ENCODE data around the gene MAP1LC3C. TPM values are rescaled to one million over a fixed set of nuclear protein-coding genes. Genes with fewer than 3 reads are reported as not detected.

The MAP1LC3C gene
- total and polyA plus RNA-seq, 9 donors = 0.67 to 6.1 (median 2.0) TPM

DNA sequence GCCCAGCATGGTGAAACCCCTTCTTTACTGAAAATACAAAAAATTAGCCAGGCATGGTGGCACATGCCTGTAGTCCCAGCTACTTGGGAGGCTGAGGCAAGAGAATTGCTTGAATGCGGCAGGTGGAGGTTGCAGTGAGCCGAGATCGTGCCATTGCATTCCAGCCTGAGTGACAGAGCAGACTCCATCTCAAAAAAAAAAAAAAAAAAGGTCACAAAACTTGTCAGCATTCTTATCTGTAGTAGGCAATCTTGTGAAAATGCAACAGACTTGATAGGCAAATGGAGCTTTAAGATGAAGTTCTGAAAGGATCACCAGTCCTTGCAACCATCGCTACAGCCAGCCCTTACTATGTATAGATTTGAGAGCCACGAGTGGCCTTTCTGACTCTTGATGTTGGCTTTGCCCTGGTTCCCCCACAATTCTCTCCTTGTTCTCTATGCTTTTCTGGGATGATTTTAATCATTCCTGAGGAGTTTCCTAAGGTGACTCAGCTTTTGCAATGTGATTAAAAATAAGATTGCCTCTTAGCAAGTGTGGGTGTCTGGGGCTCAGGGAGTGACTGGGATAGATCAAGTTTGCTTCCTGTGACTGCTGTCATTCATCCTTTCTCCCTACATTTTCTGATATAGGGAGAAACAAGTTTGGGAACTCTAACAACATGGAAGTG lies 7.1 kb upstream of the MAP1LC3C start:
- TF ChIP-seq, protein P1, sequence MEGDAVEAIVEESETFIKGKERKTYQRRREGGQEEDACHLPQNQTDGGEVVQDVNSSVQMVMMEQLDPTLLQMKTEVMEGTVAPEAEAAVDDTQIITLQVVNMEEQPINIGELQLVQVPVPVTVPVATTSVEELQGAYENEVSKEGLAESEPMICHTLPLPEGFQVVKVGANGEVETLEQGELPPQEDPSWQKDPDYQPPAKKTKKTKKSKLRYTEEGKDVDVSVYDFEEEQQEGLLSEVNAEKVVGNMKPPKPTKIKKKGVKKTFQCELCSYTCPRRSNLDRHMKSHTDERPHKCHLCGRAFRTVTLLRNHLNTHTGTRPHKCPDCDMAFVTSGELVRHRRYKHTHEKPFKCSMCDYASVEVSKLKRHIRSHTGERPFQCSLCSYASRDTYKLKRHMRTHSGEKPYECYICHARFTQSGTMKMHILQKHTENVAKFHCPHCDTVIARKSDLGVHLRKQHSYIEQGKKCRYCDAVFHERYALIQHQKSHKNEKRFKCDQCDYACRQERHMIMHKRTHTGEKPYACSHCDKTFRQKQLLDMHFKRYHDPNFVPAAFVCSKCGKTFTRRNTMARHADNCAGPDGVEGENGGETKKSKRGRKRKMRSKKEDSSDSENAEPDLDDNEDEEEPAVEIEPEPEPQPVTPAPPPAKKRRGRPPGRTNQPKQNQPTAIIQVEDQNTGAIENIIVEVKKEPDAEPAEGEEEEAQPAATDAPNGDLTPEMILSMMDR (IDR thresholded peaks at IDR 0.05) = no peak
- TF ChIP-seq EP300 (IDR thresholded peaks at IDR 0.05) (no peak), POLR2A (IDR thresholded peaks at IDR 0.05) (no peak)
- no peak for DNase-seq
- Histone ChIP-seq H3K27me3 (no peaks in the 10 kb centered on the region), H3K9me3 (no peaks in the 10 kb centered on the region), H3K27ac (no peak overlapping the region), H3K4me3 (no peak overlapping the region), H3K4me1 (ENCODE audit: insufficient read depth) (no peaks in the 10 kb centered on the region), H3K36me3 (no peaks in the 10 kb centered on the region)
- intact Hi-C loops (cut with DNase I) = loop anchor here in 1 of 4 donors (10.0 kb wide), 1 partner anchor 101 kb away; no protein-coding TSS in a partner anchor
- WGBS, 3 donors = 89 to 93% (median 90%) methylated on average over 5 of the region's 5 CpGs

DNA sequence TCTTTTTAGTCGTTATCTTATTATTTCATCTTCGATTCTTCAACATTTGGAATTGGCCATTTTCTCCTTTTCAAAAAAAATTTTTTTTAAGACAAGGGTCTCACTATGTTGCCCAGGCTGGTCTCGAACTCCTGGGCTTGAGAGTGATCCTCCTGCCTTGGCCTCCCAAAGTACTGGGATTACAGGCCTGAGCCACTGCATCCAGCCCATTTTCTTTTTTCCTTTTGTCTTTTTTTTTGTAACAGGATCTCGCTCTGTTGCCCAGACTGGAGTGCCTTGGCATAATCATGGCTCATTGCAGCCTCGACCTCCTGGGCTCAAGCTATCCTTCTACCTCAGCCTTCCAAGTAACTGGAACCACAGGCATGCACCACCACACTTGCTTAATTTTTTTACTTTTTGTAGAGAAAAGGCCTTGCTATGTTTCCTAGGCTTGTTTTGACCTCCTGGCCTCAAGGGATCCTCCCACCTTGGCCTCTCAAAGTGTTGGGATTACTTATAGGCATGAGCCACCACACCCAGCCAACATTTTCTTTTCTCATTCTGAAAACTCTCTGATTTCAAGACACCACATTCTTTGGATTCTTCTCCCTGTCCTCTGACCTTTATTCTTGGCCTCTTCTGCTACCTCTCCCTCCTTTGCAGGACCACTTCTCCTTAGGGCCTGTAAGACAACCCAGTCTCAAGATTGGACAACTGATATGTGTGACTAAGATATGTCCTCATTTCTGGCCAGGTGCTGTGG lies 6.0 kb upstream of the MAP1LC3C start:
- intact Hi-C loops (cut with DNase I) = loop anchor here in 1 of 4 donors (10.0 kb wide), 1 partner anchor 100 kb away; no protein-coding TSS in a partner anchor
- Histone ChIP-seq H3K27me3 (no peaks in the 10 kb centered on the region), H3K36me3 (no peaks in the 10 kb centered on the region), H3K4me3 (no peak overlapping the region), H3K27ac (no peak overlapping the region), H3K9me3 (no peaks in the 10 kb centered on the region), H3K4me1 (ENCODE audit: insufficient read depth) (no peaks in the 10 kb centered on the region)
- WGBS, 3 donors = 91 to 94% (median 91%) methylated on average over 5 of the region's 5 CpGs
- no peak for DNase-seq
- TF ChIP-seq POLR2A (IDR thresholded peaks at IDR 0.05) = no peak
- no peak for TF ChIP-seq EP300 (IDR thresholded peaks at IDR 0.05)
- TF ChIP-seq, protein P1 (IDR thresholded peaks at IDR 0.05) = no peak

DNA sequence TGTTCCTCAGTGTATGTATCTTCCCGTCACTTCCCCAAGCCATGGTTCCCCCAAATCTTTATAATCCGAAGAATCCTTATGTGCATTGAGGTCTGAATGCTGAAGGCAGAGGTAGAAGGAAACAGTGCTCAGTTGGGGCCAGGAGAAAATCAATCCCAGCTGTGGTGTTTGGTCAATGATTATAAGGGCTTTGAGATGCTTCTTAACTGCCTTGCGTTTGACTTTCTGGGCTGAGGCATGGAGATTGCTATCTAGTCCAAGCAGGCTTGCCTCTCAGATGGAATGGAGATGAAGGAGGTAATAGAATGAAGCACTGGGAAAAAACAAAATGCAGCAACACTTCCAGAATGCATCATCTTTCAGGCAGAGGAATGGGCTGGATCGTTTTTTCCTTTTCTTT lies 3.6 kb upstream of the MAP1LC3C start:
- WGBS, 3 donors = 83 to 89% (median 86%) methylated on average over 4 of the region's 4 CpGs
- Histone ChIP-seq H3K4me1 (ENCODE audit: insufficient read depth) (no peaks in the 10 kb centered on the region), H3K27me3 (no peaks in the 10 kb centered on the region), H3K36me3 (no peaks in the 10 kb centered on the region), H3K9me3 (no peaks in the 10 kb centered on the region), H3K4me3 (no peak overlapping the region), H3K27ac (no peak overlapping the region)
- no peak for TF ChIP-seq EP300 (IDR thresholded peaks at IDR 0.05)
- TF ChIP-seq POLR2A (IDR thresholded peaks at IDR 0.05) = no peak
- TF ChIP-seq, protein P1 (IDR thresholded peaks at IDR 0.05) = no peak
- intact Hi-C loops (cut with DNase I) = loop anchor here in 1 of 4 donors (10.0 kb wide), 1 partner anchor 98 kb away; no protein-coding TSS in a partner anchor
- DNase-seq = no peak

DNA sequence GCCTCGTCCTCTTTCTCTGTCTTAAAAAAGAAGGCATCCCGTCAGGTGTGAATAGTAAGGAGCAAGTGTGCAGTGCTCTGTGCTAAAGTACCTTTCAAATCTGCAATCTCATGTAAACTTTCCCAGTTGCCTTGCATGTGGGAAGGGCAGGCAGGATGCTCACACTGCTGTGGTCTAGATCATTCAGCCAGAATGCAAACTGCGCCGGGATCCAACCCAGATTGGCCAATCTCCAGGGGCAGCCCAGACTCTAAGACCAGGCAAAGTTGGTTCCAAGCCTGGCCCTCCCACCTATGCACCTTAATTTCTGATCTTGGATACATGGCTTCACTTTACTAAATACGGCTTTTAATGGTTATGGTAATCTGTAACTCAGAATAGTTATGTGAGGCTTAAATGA lies 3.2 kb upstream of the MAP1LC3C start:
- 68 to 76% (median 69%) methylated on average over 5 of the region's 5 CpGs for WGBS, 3 donors

More for the DNA sequence above, 3.2 kb upstream of the MAP1LC3C start:
- Histone ChIP-seq H3K36me3 (no peaks in the 10 kb centered on the region), H3K27ac (no peak overlapping the region), H3K4me1 (ENCODE audit: insufficient read depth) (no peaks in the 10 kb centered on the region), H3K9me3 (no peaks in the 10 kb centered on the region), H3K27me3 (no peaks in the 10 kb centered on the region), H3K4me3 (no peak overlapping the region)
- no peak for DNase-seq
- intact Hi-C loops (cut with DNase I) = loop anchor here in 1 of 4 donors (10.0 kb wide), 1 partner anchor 97 kb away; no protein-coding TSS in a partner anchor
- TF ChIP-seq POLR2A (IDR thresholded peaks at IDR 0.05) (no peak), EP300 (IDR thresholded peaks at IDR 0.05) (no peak)
- TF ChIP-seq, protein P1 (IDR thresholded peaks at IDR 0.05) = no peak
